Trophoblast cell (in vitro differentiated cells and primary cell): ENCODE measurements around the gene MYEOV.

ENCODE experiments used
- DNase-seq, 2 donors: peaks; one replicate each; pipeline ENCODE4 v3.0.0-alpha.2; 2016
- H2AFZ ChIP-seq: 2 replicates; pipeline ENCODE4 v1.6.1; 2013; ENCODE audit warnings: low read length, moderate library complexity, mild to moderate bottlenecking; ENCODE audit not compliant: insufficient read depth, poor library complexity
- H2AK5ac ChIP-seq: 2 replicates; pipeline ENCODE4 v1.6.1; 2013; ENCODE audit warnings: mild to moderate bottlenecking, low read length
- H2BK120ac ChIP-seq: 2 replicates; pipeline ENCODE4 v1.6.1; 2013; ENCODE audit warnings: low read length, mild to moderate bottlenecking, moderate library complexity; ENCODE audit not compliant: insufficient read depth, poor library complexity
- H2BK12ac ChIP-seq: 2 replicates; pipeline ENCODE4 v1.6.1; 2013; ENCODE audit warnings: mild to moderate bottlenecking, low read length, moderate library complexity
- H2BK5ac ChIP-seq: 2 replicates; pipeline ENCODE4 v1.6.1; 2013; ENCODE audit warnings: low read length, low read depth, moderate library complexity, mild to moderate bottlenecking; ENCODE audit not compliant: poor library complexity
- H3K14ac ChIP-seq: 2 replicates; pipeline ENCODE4 v1.6.1; 2013; ENCODE audit warnings: mild to moderate bottlenecking, low read length
- H3K18ac ChIP-seq: 2 replicates; pipeline ENCODE4 v1.6.1; 2013; ENCODE audit warnings: mild to moderate bottlenecking, low read length
- H3K23ac ChIP-seq: 2 replicates; pipeline ENCODE4 v1.6.1; 2013; ENCODE audit warnings: low read length
- H3K27ac ChIP-seq: 2 replicates; pipeline ENCODE4 v1.5.1; 2013; ENCODE audit warnings: low read depth, mild to moderate bottlenecking, inconsistent platforms, low read length, moderate library complexity
- H3K27me3 ChIP-seq: 2 replicates; pipeline ENCODE4 v1.6.1; 2013; ENCODE audit warnings: inconsistent platforms, mild to moderate bottlenecking, low read length, moderate library complexity; ENCODE audit not compliant: insufficient read depth
- H3K36me3 ChIP-seq, 2 experiments: 1 replicate in 1 of 2; 2 replicates in 1 of 2; pipeline ENCODE4 v1.6.1; 2013; ENCODE audit warnings: low read length in 2 of 2, mild to moderate bottlenecking in 2 of 2, moderate library complexity in 1 of 2; ENCODE audit not compliant: insufficient read depth in 2 of 2, control insufficient read depth in 1 of 2
- H3K4ac ChIP-seq: 2 replicates; pipeline ENCODE4 v1.6.1; 2013; ENCODE audit warnings: low read depth, mild to moderate bottlenecking, low read length, moderate library complexity
- H3K4me1 ChIP-seq, 2 experiments: 1 replicate in 1 of 2; 2 replicates in 1 of 2; pipeline ENCODE4 v1.6.1; 2013; ENCODE audit warnings: low read length in 2 of 2, mild to moderate bottlenecking in 2 of 2, moderate library complexity in 1 of 2; ENCODE audit not compliant: insufficient read depth in 2 of 2, control insufficient read depth in 1 of 2
- H3K4me2 ChIP-seq: 2 replicates; pipeline ENCODE4 v1.6.1; 2013; ENCODE audit warnings: inconsistent platforms, mild to moderate bottlenecking, low read length, moderate library complexity
- H3K4me3 ChIP-seq: 2 replicates; pipeline ENCODE4 v1.5.1; 2013; ENCODE audit warnings: mild to moderate bottlenecking, low read depth, low read length, inconsistent platforms
- H3K79me1 ChIP-seq: one replicate; pipeline ENCODE4 v1.6.1; 2013; ENCODE audit warnings: low read length
- H3K79me2 ChIP-seq: 2 replicates; pipeline ENCODE4 v1.6.1; 2013; ENCODE audit warnings: low read length, mild to moderate bottlenecking; ENCODE audit not compliant: control insufficient read depth, insufficient read depth, poor library complexity
- H3K9ac ChIP-seq: 2 replicates; pipeline ENCODE4 v1.6.1; 2013; ENCODE audit warnings: mild to moderate bottlenecking, low read length
- H3K9me3 ChIP-seq: 2 replicates; pipeline ENCODE4 v1.6.1; 2013; ENCODE audit warnings: low read depth, mild to moderate bottlenecking, control low read depth, inconsistent platforms, low read length; ENCODE audit not compliant: insufficient read depth
- H4K12ac ChIP-seq: 2 replicates; pipeline ENCODE4 v1.6.1; 2013; ENCODE audit warnings: low read depth, mild to moderate bottlenecking, low read length, moderate library complexity
- H4K8ac ChIP-seq: 2 replicates; pipeline ENCODE4 v1.6.1; 2013; ENCODE audit warnings: low read depth, mild to moderate bottlenecking, low read length, moderate library complexity
- H4K91ac ChIP-seq: one replicate; pipeline ENCODE4 v1.6.1; 2013; ENCODE audit warnings: low read depth, mild to moderate bottlenecking, low read length, moderate library complexity
- WGBS: extraction: QIAGEN DNeasy Blood & Tissue Kit; methylation state at CpG from one replicate; pipeline ENCODE4 v1.1.7; 2013; ENCODE audit warnings: missing lambda C conversion rate; ENCODE audit not compliant: insufficient read length, insufficient coverage; ENCODE audit errors: extremely low coverage; 5-methylcytosine and 5-hydroxymethylcytosine counted together

The MYEOV gene

GRCh38 chr11:69301081-69301454 lies 7.1 kb downstream of the MYEOV start:
- no peak overlapping the region for H3K18ac ChIP-seq
- H3K4ac ChIP-seq = no peak overlapping the region
- no peak overlapping the region for H3K27ac ChIP-seq
- H2BK120ac ChIP-seq = no peak overlapping the region
- no peak overlapping the region for H4K12ac ChIP-seq
- no peaks in the 10 kb centered on the region for H3K27me3 ChIP-seq
- H3K14ac ChIP-seq = no peak overlapping the region
- no peak overlapping the region for H2AK5ac ChIP-seq
- H3K23ac ChIP-seq = no peak overlapping the region
- H3K4me1 ChIP-seq = peaks cover 35 to 43% of the 10 kb centered on the region in 2 experiments
- no peak overlapping the region for H2BK5ac ChIP-seq
- no peak overlapping the region for H3K9ac ChIP-seq
- peaks cover 2% of the 10 kb centered on the region for H3K79me2 ChIP-seq
- no peak overlapping the region for H4K8ac ChIP-seq
- H2AFZ ChIP-seq = no peak overlapping the region
- no peak overlapping the region for H3K4me3 ChIP-seq
- H2BK12ac ChIP-seq = no peak overlapping the region
- DNase-seq = no peak
- no peaks in the 10 kb centered on the region for H3K36me3 ChIP-seq
- H4K91ac ChIP-seq = no peak overlapping the region
- H3K4me2 ChIP-seq = no peak overlapping the region
- H3K9me3 ChIP-seq = peaks cover 2% of the 10 kb centered on the region
- no CpG with 5 or more reads among the region's 11 CpGs for WGBS
- peaks cover 22% of the 10 kb centered on the region for H3K79me1 ChIP-seq

- Histone ChIP-seq H3K14ac (no peak overlapping the region), H3K79me1 (peaks cover 20% of the 10 kb centered on the region), H3K4me1 (peaks cover 31 to 40% of the 10 kb centered on the region in 2 experiments), H3K27me3 (no peaks in the 10 kb centered on the region), H3K23ac (no peak overlapping the region), H3K4me3 (no peak overlapping the region), H3K36me3 (no peaks in the 10 kb centered on the region), H3K27ac (no peak overlapping the region), H2AFZ (no peak overlapping the region), H2BK120ac (no peak overlapping the region), H2AK5ac (no peak overlapping the region), H3K9me3 (peaks cover 4% of the 10 kb centered on the region), H2BK5ac (no peak overlapping the region), H4K91ac (peak overlapping the region; percentile 22), H3K4me2 (no peak overlapping the region), H4K8ac (no peak overlapping the region), H3K4ac (no peak overlapping the region), H4K12ac (no peak overlapping the region), H3K79me2 (peaks cover 2% of the 10 kb centered on the region), H3K9ac (no peak overlapping the region), H3K18ac (no peak overlapping the region), H2BK12ac (peak overlapping the region; percentile 54)
- peak; percentile 38 to 65 for DNase-seq
- no CpG with 5 or more reads among the region's 13 CpGs for WGBS
Measured at GRCh38 chr11:69301455-69302401, 7.8 kb downstream of the MYEOV start.

GRCh38 chr11:69302447-69303020 lies 8.6 kb downstream of the MYEOV start:
- peaks cover 7% of the 10 kb centered on the region for H3K9me3 ChIP-seq
- no peaks in the 10 kb centered on the region for H3K27me3 ChIP-seq
- no peak overlapping the region for H2BK5ac ChIP-seq
- no peak overlapping the region for H4K12ac ChIP-seq
- no peak overlapping the region for H2AK5ac ChIP-seq
- H4K91ac ChIP-seq = peak overlapping the region; percentile 11
- peak overlapping the region; percentile 54 for H2BK12ac ChIP-seq
- H3K9ac ChIP-seq = no peak overlapping the region
- peaks cover 2% of the 10 kb centered on the region for H3K79me2 ChIP-seq
- no peak overlapping the region for H3K18ac ChIP-seq
- H4K8ac ChIP-seq = no peak overlapping the region
- H2BK120ac ChIP-seq = no peak overlapping the region
- no peak overlapping the region for H3K4me3 ChIP-seq
- H3K23ac ChIP-seq = no peak overlapping the region
- no peak overlapping the region for H3K27ac ChIP-seq
- peaks cover 17% of the 10 kb centered on the region for H3K79me1 ChIP-seq
- no peak overlapping the region for H3K4ac ChIP-seq
- H3K4me1 ChIP-seq = peaks cover 27 to 37% of the 10 kb centered on the region in 2 experiments
- peak overlapping the region; percentile 13 for H3K14ac ChIP-seq
- H3K4me2 ChIP-seq = no peak overlapping the region
- DNase-seq = no peak
- no peaks in the 10 kb centered on the region for H3K36me3 ChIP-seq
- WGBS = no CpG with 5 or more reads among the region's 8 CpGs
- H2AFZ ChIP-seq = no peak overlapping the region

- Histone ChIP-seq H3K4me1 (peaks cover 19 to 28% of the 10 kb centered on the region in 2 experiments), H2AK5ac (no peak overlapping the region), H2BK12ac (no peak overlapping the region), H3K4me3 (no peak overlapping the region), H3K9me3 (peaks cover 7% of the 10 kb centered on the region), H3K18ac (no peak overlapping the region), H3K79me2 (no peaks in the 10 kb centered on the region), H2BK5ac (no peak overlapping the region), H3K14ac (no peak overlapping the region), H3K4ac (no peak overlapping the region), H2AFZ (no peak overlapping the region), H3K9ac (no peak overlapping the region), H3K27me3 (no peaks in the 10 kb centered on the region), H4K12ac (no peak overlapping the region), H2BK120ac (no peak overlapping the region), H3K23ac (no peak overlapping the region), H4K91ac (no peak overlapping the region), H4K8ac (no peak overlapping the region), H3K36me3 (no peaks in the 10 kb centered on the region), H3K27ac (no peak overlapping the region), H3K79me1 (peaks cover 9% of the 10 kb centered on the region), H3K4me2 (no peak overlapping the region)
- DNase-seq = no peak
- no CpG with 5 or more reads among the region's 18 CpGs for WGBS
Measured at GRCh38 chr11:69303427-69303826, 9.5 kb downstream of the MYEOV start.
